OCI-LY3 (cell line): ENCODE measurements around the gene TMEM94.

Experiments
- H2AFZ ChIP-seq: fragments of 200-600, 300-600 bp; shearing (Covaris generic); 2 replicates; pipeline ENCODE4 v1.6.0; 2014; ENCODE audit warnings: antibody characterized with exemption, low read depth, low read length
- H3K27ac ChIP-seq: fragments of 200-600, 300-600 bp; sonication (generic); 2 replicates; pipeline ENCODE4 v1.5.1; 2014; ENCODE audit warnings: mild to moderate bottlenecking, low read length, moderate library complexity, mixed read lengths
- H3K27me3 ChIP-seq: fragments of 200-600, 300-600 bp; sonication (generic); 2 replicates; pipeline ENCODE4 v1.6.1; 2014; ENCODE audit warnings: low read depth, low read length, mixed read lengths
- H3K36me3 ChIP-seq: fragments of 200-600, 300-600 bp; sonication (generic); replicated peaks from 2 replicates; pipeline ENCODE3; 2014; ENCODE audit warnings: low read depth, low read length, mixed read lengths
- H3K4me1 ChIP-seq: fragments of 300-600, 200-600 bp; sonication (generic); 2 replicates; pipeline ENCODE4 v1.6.1; 2014; ENCODE audit warnings: low read length, mixed read lengths
- H3K4me2 ChIP-seq: fragments of 200-600, 300-600 bp; sonication (generic); 2 replicates; pipeline ENCODE4 v1.6.1; 2014; ENCODE audit warnings: low read length, mixed read lengths
- H3K4me3 ChIP-seq: fragments of 300-600, 200-600 bp; sonication (generic); 2 replicates; pipeline ENCODE4 v1.5.1; 2014; ENCODE audit warnings: antibody characterized with exemption, mild to moderate bottlenecking, low read length, moderate library complexity
- H3K79me2 ChIP-seq: fragments of 300-600, 200-600 bp; shearing (Covaris generic); 2 replicates; pipeline ENCODE4 v1.6.1; 2014; ENCODE audit warnings: mild to moderate bottlenecking, low read length, mixed read lengths
- H3K9ac ChIP-seq: fragments of 300-600, 200-600 bp; shearing (Covaris generic); 2 replicates; pipeline ENCODE4 v1.6.0; 2014; ENCODE audit warnings: mild to moderate bottlenecking, low read length, moderate library complexity
- H3K9me3 ChIP-seq: fragments of 200-600, 300-600 bp; shearing (Covaris generic); 2 replicates; pipeline ENCODE4 v1.6.1; 2014; ENCODE audit warnings: low read length, mixed read lengths; ENCODE audit not compliant: insufficient read depth
- H4K20me1 ChIP-seq: fragments of 200-600, 300-600 bp; sonication (generic); 2 replicates; pipeline ENCODE4 v1.6.1; 2016; ENCODE audit warnings: low read length, mixed read lengths; ENCODE audit not compliant: insufficient read depth
- CTCF ChIP-seq: fragments of 200-600, 300-600 bp; sonication (generic); IDR thresholded peaks from 2 replicates; pipeline ENCODE4 v1.5.1; 2014; ENCODE audit warnings: antibody characterized with exemption, low read length, low read depth
- EZH2phosphoT487 ChIP-seq: fragments of 200-600 bp; shearing (Covaris generic); IDR thresholded peaks from 2 replicates; pipeline ENCODE4 v1.6.1; 2018; ENCODE audit warnings: antibody characterized with exemption, mixed run types, low read depth

TMEM94 gene

GRCh38 chr17:75542728-75543336 is 86.4 kb downstream of the TMEM94 start:
- Histone ChIP-seq H3K9me3 (no peaks in the 10 kb centered on the region), H3K9ac (no peak overlapping the region), H3K4me1 (peaks cover 6% of the 10 kb centered on the region; the same call in 1 of the 2 replicates), H3K27ac (no peak overlapping the region), H3K4me2 (no peak overlapping the region), H3K27me3 (no peaks in the 10 kb centered on the region), H4K20me1 (no peaks in the 10 kb centered on the region), H2AFZ (no peak overlapping the region), H3K36me3 (no peaks in the 10 kb centered on the region), H3K79me2 (no peaks in the 10 kb centered on the region), H3K4me3 (no peak overlapping the region)
- TF ChIP-seq EZH2phosphoT487 = no peak
- TF ChIP-seq CTCF = no peak

GRCh38 chr17:75544250-75544649 is 87.8 kb downstream of the TMEM94 start:
- H3K9me3 ChIP-seq = no peaks in the 10 kb centered on the region
- no peak overlapping the region for H2AFZ ChIP-seq
- H3K27ac ChIP-seq = no peak overlapping the region
- no peak overlapping the region for H3K4me2 ChIP-seq
- H3K4me3 ChIP-seq = no peak overlapping the region
- H3K36me3 ChIP-seq = no peaks in the 10 kb centered on the region
- no peak for TF ChIP-seq EZH2phosphoT487
- TF ChIP-seq CTCF = no peak
- no peaks in the 10 kb centered on the region for H3K27me3 ChIP-seq
- peaks cover 6% of the 10 kb centered on the region; the same call in 1 of the 2 replicates for H3K4me1 ChIP-seq
- no peaks in the 10 kb centered on the region for H4K20me1 ChIP-seq
- no peak overlapping the region for H3K9ac ChIP-seq
- H3K79me2 ChIP-seq = no peaks in the 10 kb centered on the region

GRCh38 chr17:75546181-75546580 is 89.7 kb downstream of the TMEM94 start:
- H3K9ac ChIP-seq = no peak overlapping the region
- no peaks in the 10 kb centered on the region for H4K20me1 ChIP-seq
- peaks cover 6% of the 10 kb centered on the region; the same call in 1 of the 2 replicates for H3K4me1 ChIP-seq
- H3K9me3 ChIP-seq = no peaks in the 10 kb centered on the region
- no peaks in the 10 kb centered on the region for H3K79me2 ChIP-seq
- no peak overlapping the region for H3K4me2 ChIP-seq
- TF ChIP-seq EZH2phosphoT487 (no peak), CTCF (no peak)
- no peaks in the 10 kb centered on the region for H3K36me3 ChIP-seq
- H3K27me3 ChIP-seq = no peaks in the 10 kb centered on the region
- no peak overlapping the region for H3K27ac ChIP-seq
- H2AFZ ChIP-seq = no peak overlapping the region
- H3K4me3 ChIP-seq = no peak overlapping the region

- Histone ChIP-seq H2AFZ (no peak overlapping the region), H3K27me3 (no peaks in the 10 kb centered on the region), H3K79me2 (no peaks in the 10 kb centered on the region), H4K20me1 (no peaks in the 10 kb centered on the region), H3K9me3 (no peaks in the 10 kb centered on the region), H3K9ac (no peak overlapping the region), H3K4me2 (no peak overlapping the region), H3K27ac (no peak overlapping the region), H3K4me1 (peaks cover 6% of the 10 kb centered on the region; the same call in 1 of the 2 replicates), H3K36me3 (no peaks in the 10 kb centered on the region), H3K4me3 (no peak overlapping the region)
- no peak for TF ChIP-seq CTCF
- no peak for TF ChIP-seq EZH2phosphoT487
Observed at GRCh38 chr17:75547091-75547490, 90.7 kb downstream of the TMEM94 start.
